Measurements from ENCODE around the gene ICAM1. TPM values are rescaled to one million over a fixed set of nuclear protein-coding genes. Genes with fewer than 3 reads are reported as not detected.
"Not testable (repeated sequence)": the region's sequence is repeated elsewhere in the genome, so short reads cannot be mapped to it uniquely, and the experiment has no call there.

Gene ICAM1
- total and polyA plus RNA-seq, 10 of the 15 experiments (the other 5 are each of a cell fraction or from before 2014, with no cell fraction given) = 7.6 to 115 (median 60.2) TPM

DNA sequence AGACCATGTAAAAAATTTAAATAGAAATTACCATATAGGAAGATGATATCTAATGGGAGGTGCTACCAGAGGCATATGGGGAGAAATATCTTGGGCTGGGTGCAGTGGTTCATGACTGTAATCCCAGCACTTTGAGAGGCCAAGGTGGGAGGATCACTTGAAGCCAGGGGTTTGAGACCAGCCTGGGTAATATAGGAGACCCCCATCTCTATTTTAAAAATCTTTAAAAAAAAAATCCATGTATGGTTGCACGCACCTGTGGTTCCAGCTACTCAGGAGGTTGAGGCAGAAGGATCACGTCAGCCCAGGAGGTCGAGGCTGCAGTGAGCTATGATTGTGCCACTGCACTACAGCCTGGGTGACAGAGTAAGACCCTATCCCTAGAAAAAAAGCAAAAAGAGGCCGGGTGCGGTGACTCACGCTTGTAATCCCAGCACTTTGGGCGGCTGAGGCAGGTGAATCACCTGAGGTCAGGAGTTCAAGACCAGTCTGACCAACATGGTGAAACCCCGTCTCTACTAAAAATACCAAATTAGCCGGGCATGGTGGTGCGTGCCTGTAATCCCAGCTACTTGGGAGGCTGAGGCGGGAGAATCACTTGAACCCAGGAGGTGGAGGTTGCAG lies 29.0 kb upstream of the ICAM1 start:
- H3K36me3 ChIP-seq (ENCODE audit: control insufficient read depth in 2 of 2, insufficient read depth in 2 of 2, low read length in 1 of 2); H3K27ac ChIP-seq (ENCODE audit: control insufficient read depth, insufficient read depth); H3K27me3 ChIP-seq (replicated peaks in 1 of 2; ENCODE audit: control insufficient read depth in 2 of 2, insufficient read depth in 2 of 2, low read length in 1 of 2); H3K79me2 ChIP-seq (ENCODE audit: control insufficient read depth, insufficient read depth, low read length); H3K9me3 ChIP-seq (replicated peaks; ENCODE audit: control insufficient read depth, insufficient read depth, low read length); H3K4me3 ChIP-seq; BruUV-seq (replicated peaks); H4K20me1 ChIP-seq (ENCODE audit: control insufficient read depth, insufficient read depth); H3K9ac ChIP-seq (ENCODE audit: control insufficient read depth, insufficient read depth, low read length); intact Hi-C loops (cut with micrococcal nuclease; ENCODE audit: unreplicated experiment); FAIRE-seq; H2AFZ ChIP-seq (ENCODE audit: control insufficient read depth, low read depth, low read length); DNase-seq (ENCODE audit: low read depth, low spot score); ATAC-seq: not testable (repeated sequence)
- ChIA-PET POLR2A (interaction anchor here (1.4 to 3.4 kb wide), 3 partner anchors 10 to 139 kb away, joined by 3 to 13 read pairs (median 10); partner anchors contain the start of gene S1PR2), RAD21 (ENCODE audit: unreplicated experiment) (interaction anchor here (1.0 to 2.5 kb wide), 4 partner anchors 8 to 138 kb away, joined by 3 to 9 read pairs (median 4); no protein-coding TSS in a partner anchor), CTCF (interaction anchor here (1.0 to 1.5 kb wide), 3 partner anchors 8 to 139 kb away, joined by 4 to 5 read pairs (median 5); partner anchors contain the start of gene ANGPTL6), SMC1A (ENCODE audit: uncharacterized antibody, unreplicated experiment) (interaction anchor here (1.0 to 2.0 kb wide), 3 partner anchors 10 to 139 kb away, joined by 3 to 8 read pairs (median 3); partner anchors contain the start of genes ANGPTL6 and MRPL4)
- in situ Hi-C loops (cut with MboI) = loop anchor here (25.0 kb wide), 1 partner anchor 1105 kb away; the partner anchor contains the start of genes OR7G3 and ZNF317
- H3K4me1 ChIP-seq (ENCODE audit: control insufficient read depth, insufficient read depth, low read length) = peaks cover 64% of the 10 kb centered on the region
- TF ChIP-seq NR2F1 (conservative IDR thresholded peaks at IDR 0.05) (peak; percentile 77), GATAD2B (conservative IDR thresholded peaks at IDR 0.05; ENCODE audit: low read depth) (peak; percentile 20; the same call in 1 of the 2 replicates)
- TF ChIP-seq, protein P1, sequence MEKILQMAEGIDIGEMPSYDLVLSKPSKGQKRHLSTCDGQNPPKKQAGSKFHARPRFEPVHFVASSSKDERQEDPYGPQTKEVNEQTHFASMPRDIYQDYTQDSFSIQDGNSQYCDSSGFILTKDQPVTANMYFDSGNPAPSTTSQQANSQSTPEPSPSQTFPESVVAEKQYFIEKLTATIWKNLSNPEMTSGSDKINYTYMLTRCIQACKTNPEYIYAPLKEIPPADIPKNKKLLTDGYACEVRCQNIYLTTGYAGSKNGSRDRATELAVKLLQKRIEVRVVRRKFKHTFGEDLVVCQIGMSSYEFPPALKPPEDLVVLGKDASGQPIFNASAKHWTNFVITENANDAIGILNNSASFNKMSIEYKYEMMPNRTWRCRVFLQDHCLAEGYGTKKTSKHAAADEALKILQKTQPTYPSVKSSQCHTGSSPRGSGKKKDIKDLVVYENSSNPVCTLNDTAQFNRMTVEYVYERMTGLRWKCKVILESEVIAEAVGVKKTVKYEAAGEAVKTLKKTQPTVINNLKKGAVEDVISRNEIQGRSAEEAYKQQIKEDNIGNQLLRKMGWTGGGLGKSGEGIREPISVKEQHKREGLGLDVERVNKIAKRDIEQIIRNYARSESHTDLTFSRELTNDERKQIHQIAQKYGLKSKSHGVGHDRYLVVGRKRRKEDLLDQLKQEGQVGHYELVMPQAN (conservative IDR thresholded peaks at IDR 0.05) = 0 out of 2 replicates have a peak, but pooled peaks have one; percentile 0
- 66% methylated on average over 11 of the region's 11 CpGs for WGBS (ENCODE audit: insufficient coverage, insufficient replicate concordance, low lambda C conversion rate, missing lambda C conversion rate)
- H3K4me2 ChIP-seq (ENCODE audit: control insufficient read depth, insufficient read depth) = peak overlapping the region; percentile 43; the same call in 1 of the 2 replicates

Measured in GM12878 (cell line).